ENCODE data around the gene TLE4.

Gene TLE4

DNA sequence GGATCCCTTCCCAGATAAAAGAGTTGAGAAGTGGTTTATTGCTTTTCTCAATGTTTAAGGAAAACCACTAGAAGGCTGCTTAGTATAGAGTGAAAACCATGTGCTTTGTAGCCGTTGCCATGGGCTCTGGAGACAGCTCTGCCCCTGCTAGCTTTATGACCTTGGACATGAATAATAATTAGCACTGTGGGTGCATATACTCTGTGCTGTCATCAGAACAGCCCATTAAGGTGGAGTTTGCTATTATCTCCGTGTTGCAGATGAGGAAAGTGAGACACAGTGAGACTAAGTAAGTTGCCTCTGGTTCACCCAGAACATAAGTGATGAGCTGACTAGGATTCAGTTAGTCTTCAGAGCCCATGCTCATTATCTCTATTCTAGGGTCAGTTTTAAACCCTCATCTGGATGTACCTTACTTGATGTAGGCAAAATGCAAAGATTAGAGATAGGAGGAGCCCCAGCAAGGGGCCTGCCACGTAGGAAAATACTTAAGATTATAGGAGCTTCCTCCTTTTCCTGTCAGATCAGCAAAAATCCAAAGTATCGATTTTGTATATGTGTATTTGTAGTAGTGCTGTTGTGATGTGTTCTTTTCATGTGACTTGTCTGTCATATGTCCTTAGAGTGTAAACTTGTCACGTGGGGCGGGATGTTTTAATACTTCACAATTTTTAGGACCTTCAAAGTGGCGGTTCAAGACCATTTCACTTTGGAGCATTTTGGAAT is 102.5 kb downstream of the TLE4 start:
- no peak overlapping the region for H3K4me3 ChIP-seq (ENCODE audit: low read length)
- no peaks in the 10 kb centered on the region for H3K9me2 ChIP-seq (replicated peaks; ENCODE audit: insufficient read depth, low read length)
- no peak for TF ChIP-seq EZH2phosphoT487 (IDR thresholded peaks at IDR 0.05; ENCODE audit: low read length)
- TF ChIP-seq CTCF (IDR thresholded peaks at IDR 0.05; ENCODE audit: low read length) = no peak
- H2AFZ ChIP-seq (ENCODE audit: low read length) = no peak overlapping the region
- H3K4me2 ChIP-seq (ENCODE audit: low read depth, low read length) = no peak overlapping the region
- H3K79me2 ChIP-seq (ENCODE audit: low read length) = no peaks in the 10 kb centered on the region
- no peaks in the 10 kb centered on the region for H4K20me1 ChIP-seq (ENCODE audit: insufficient read depth, low read length)
- H3K36me3 ChIP-seq (replicated peaks; ENCODE audit: insufficient read depth, low read length) = no peaks in the 10 kb centered on the region
- no peaks in the 10 kb centered on the region for H3K27me3 ChIP-seq (replicated peaks; ENCODE audit: insufficient read depth, low read length)
- H3K4me1 ChIP-seq (ENCODE audit: low read length) = no peaks in the 10 kb centered on the region
- no peaks in the 10 kb centered on the region for H3K9me3 ChIP-seq (replicated peaks; ENCODE audit: insufficient read depth, low read length)
- no peak overlapping the region for H3K9ac ChIP-seq (ENCODE audit: low read length)
- no peaks in the 10 kb centered on the region for H3F3A ChIP-seq (ENCODE audit: insufficient read depth, low read length)
- DNase-seq = no peak
- H3K27ac ChIP-seq (ENCODE audit: low read length) = no peak overlapping the region

DNA sequence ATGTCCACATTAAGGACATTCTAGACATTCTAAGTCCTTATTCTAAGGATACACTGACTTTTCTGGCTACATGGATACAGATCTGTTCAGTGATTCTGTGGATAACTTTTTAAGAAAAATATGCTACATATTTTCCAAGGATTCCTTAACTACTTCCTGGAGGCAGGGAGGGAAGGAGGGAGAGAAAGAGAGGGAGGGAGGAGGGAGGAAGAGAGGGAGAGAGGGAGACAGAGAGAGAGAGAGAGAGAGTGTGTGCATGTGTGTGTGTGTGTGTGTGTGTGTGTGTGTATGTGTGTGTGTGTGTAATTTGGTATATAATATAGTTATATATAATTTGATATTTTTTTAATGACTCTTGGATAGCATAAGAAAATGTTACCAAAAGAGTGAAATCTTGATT is 109.8 kb downstream of the TLE4 start:
- H3K9me3 ChIP-seq (replicated peaks; ENCODE audit: insufficient read depth, low read length) = no peaks in the 10 kb centered on the region
- H3K79me2 ChIP-seq (ENCODE audit: low read length) = no peaks in the 10 kb centered on the region
- H2AFZ ChIP-seq (ENCODE audit: low read length) = no peak overlapping the region
- no peaks in the 10 kb centered on the region for H3K27me3 ChIP-seq (replicated peaks; ENCODE audit: insufficient read depth, low read length)
- DNase-seq = no peak
- no peak overlapping the region for H3K9ac ChIP-seq (ENCODE audit: low read length)
- TF ChIP-seq EZH2 (optimal IDR thresholded peaks at IDR 0.05; ENCODE audit: low read depth, low read length) (no peak), EZH2phosphoT487 (IDR thresholded peaks at IDR 0.05; ENCODE audit: low read length) (no peak), CTCF (IDR thresholded peaks at IDR 0.05; ENCODE audit: low read length) (no peak)
- no peaks in the 10 kb centered on the region for H4K20me1 ChIP-seq (ENCODE audit: insufficient read depth, low read length)
- no peak overlapping the region for H3K27ac ChIP-seq (ENCODE audit: low read length)
- no peaks in the 10 kb centered on the region for H3F3A ChIP-seq (ENCODE audit: insufficient read depth, low read length)
- H3K4me1 ChIP-seq (ENCODE audit: low read length) = no peaks in the 10 kb centered on the region; the same call in 1 of the 2 replicates
- no peaks in the 10 kb centered on the region for H3K9me2 ChIP-seq (replicated peaks; ENCODE audit: insufficient read depth, low read length)
- no peak overlapping the region for H3K4me3 ChIP-seq (ENCODE audit: low read length)
- no peak overlapping the region for H3K4me2 ChIP-seq (ENCODE audit: low read depth, low read length)
- no peaks in the 10 kb centered on the region for H3K36me3 ChIP-seq (replicated peaks; ENCODE audit: insufficient read depth, low read length)

- Histone ChIP-seq H3K27me3 (replicated peaks; ENCODE audit: insufficient read depth, low read length) (no peaks in the 10 kb centered on the region), H3K27ac (ENCODE audit: low read length) (no peak overlapping the region), H4K20me1 (ENCODE audit: insufficient read depth, low read length) (no peaks in the 10 kb centered on the region), H3K9me2 (replicated peaks; ENCODE audit: insufficient read depth, low read length) (no peaks in the 10 kb centered on the region), H3K9ac (ENCODE audit: low read length) (no peak overlapping the region), H2AFZ (ENCODE audit: low read length) (no peak overlapping the region), H3K4me3 (ENCODE audit: low read length) (no peak overlapping the region), H3K4me2 (ENCODE audit: low read depth, low read length) (no peak overlapping the region), H3K9me3 (replicated peaks; ENCODE audit: insufficient read depth, low read length) (no peaks in the 10 kb centered on the region), H3K79me2 (ENCODE audit: low read length) (no peaks in the 10 kb centered on the region), H3K36me3 (replicated peaks; ENCODE audit: insufficient read depth, low read length) (no peaks in the 10 kb centered on the region), H3K4me1 (ENCODE audit: low read length) (no peaks in the 10 kb centered on the region; the same call in 1 of the 2 replicates), H3F3A (ENCODE audit: insufficient read depth, low read length) (no peaks in the 10 kb centered on the region)
- TF ChIP-seq EZH2 (optimal IDR thresholded peaks at IDR 0.05; ENCODE audit: low read depth, low read length) (no peak), CTCF (IDR thresholded peaks at IDR 0.05; ENCODE audit: low read length) (no peak), EZH2phosphoT487 (IDR thresholded peaks at IDR 0.05; ENCODE audit: low read length) (no peak)
- DNase-seq = no peak
These were observed 110.4 kb downstream of the TLE4 start for GRCh38 chr9:79682076-79682736.
